ENCODE data around the gene KIF4A.
"Not testable (repeated sequence)": the region's sequence is repeated elsewhere in the genome, so short reads cannot be mapped to it uniquely, and the experiment has no call there.

KIF4A gene

GRCh38 chrX:70352496-70352895 lies 62.6 kb downstream of the KIF4A start:
- TF ChIP-seq, protein P1, sequence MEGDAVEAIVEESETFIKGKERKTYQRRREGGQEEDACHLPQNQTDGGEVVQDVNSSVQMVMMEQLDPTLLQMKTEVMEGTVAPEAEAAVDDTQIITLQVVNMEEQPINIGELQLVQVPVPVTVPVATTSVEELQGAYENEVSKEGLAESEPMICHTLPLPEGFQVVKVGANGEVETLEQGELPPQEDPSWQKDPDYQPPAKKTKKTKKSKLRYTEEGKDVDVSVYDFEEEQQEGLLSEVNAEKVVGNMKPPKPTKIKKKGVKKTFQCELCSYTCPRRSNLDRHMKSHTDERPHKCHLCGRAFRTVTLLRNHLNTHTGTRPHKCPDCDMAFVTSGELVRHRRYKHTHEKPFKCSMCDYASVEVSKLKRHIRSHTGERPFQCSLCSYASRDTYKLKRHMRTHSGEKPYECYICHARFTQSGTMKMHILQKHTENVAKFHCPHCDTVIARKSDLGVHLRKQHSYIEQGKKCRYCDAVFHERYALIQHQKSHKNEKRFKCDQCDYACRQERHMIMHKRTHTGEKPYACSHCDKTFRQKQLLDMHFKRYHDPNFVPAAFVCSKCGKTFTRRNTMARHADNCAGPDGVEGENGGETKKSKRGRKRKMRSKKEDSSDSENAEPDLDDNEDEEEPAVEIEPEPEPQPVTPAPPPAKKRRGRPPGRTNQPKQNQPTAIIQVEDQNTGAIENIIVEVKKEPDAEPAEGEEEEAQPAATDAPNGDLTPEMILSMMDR (IDR thresholded peaks at IDR 0.05; ENCODE audit: low read depth, low read length): no peak
- no peak overlapping the region for H3K4me3 ChIP-seq (ENCODE audit: low read depth, low read length)

GRCh38 chrX:70353514-70353913 lies 63.6 kb downstream of the KIF4A start:
- H3K4me3 ChIP-seq (ENCODE audit: low read depth, low read length): no peak overlapping the region
- TF ChIP-seq, protein P1 (IDR thresholded peaks at IDR 0.05; ENCODE audit: low read depth, low read length): no peak

- no peak overlapping the region for H3K4me3 ChIP-seq (ENCODE audit: low read depth, low read length)
- TF ChIP-seq, protein P1 (IDR thresholded peaks at IDR 0.05; ENCODE audit: low read depth, low read length): no peak
Observed at GRCh38 chrX:70354716-70355115, 64.8 kb downstream of the KIF4A start.

- TF ChIP-seq, protein P1 (IDR thresholded peaks at IDR 0.05; ENCODE audit: low read depth, low read length): no peak
- no peak overlapping the region for H3K4me3 ChIP-seq (ENCODE audit: low read depth, low read length)
Observed at GRCh38 chrX:70359458-70359857, 69.6 kb downstream of the KIF4A start.

GRCh38 chrX:70360366-70360765 lies 70.5 kb downstream of the KIF4A start:
- no peak overlapping the region for H3K4me3 ChIP-seq (ENCODE audit: low read depth, low read length)
- TF ChIP-seq, protein P1 (IDR thresholded peaks at IDR 0.05; ENCODE audit: low read depth, low read length): no peak

DNA sequence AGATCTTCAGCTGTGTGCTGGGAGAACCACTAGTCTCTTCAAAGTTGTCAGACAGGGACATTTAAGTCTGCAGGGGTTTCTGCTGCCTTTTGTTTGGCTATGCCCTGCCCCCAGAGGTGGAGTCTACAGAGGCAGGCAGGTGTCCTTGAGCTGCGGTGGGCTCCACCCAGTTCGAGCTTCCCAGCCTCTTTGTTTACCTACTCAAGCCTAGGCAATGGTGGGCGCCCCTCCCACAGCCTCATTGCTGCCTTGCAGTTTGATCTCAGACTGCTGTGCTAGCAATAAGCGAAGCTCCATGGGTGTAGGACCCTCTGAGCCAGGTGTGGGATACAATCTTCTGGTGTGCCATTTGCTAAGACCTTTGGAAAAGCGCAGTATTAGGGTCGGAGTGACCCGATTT lies 78.8 kb downstream of the KIF4A start:
- H3K4me3 ChIP-seq (ENCODE audit: low read depth, low read length): not testable (repeated sequence)

GRCh38 chrX:70386235-70386634 lies 96.3 kb downstream of the KIF4A start:
- no peak overlapping the region for H3K4me3 ChIP-seq (ENCODE audit: low read depth, low read length)
- TF ChIP-seq, protein P1 (IDR thresholded peaks at IDR 0.05; ENCODE audit: low read depth, low read length): no peak

DNA sequence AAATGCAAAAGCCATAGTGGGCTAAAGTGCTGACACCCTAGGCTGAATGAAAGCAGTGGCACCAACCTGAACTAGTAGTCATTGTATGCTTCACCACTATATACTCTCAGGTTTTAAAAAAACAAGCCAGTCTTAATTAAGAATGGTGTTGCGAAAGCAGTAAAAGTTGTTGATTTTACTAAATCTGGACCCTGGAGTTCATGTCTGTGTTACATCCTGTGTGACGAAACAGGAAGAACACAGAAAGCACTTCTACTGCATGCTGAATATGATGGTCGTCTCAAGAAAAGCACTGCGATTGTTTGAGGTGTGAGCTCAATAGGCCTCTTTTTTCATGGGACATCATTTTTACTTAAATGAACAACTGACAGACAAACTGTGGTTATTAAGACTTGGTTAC lies 109.0 kb downstream of the KIF4A start:
- TF ChIP-seq, protein P1 (IDR thresholded peaks at IDR 0.05; ENCODE audit: low read depth, low read length): no peak
- no peak overlapping the region for H3K4me3 ChIP-seq (ENCODE audit: low read depth, low read length)

- not testable (repeated sequence) for H3K4me3 ChIP-seq (ENCODE audit: low read depth, low read length)
Observed at GRCh38 chrX:70400181-70400580, 110.3 kb downstream of the KIF4A start.

Data from WI38 (cell line).